WTC11 (cell line): ENCODE results near the gene CRK. TPM values are rescaled to one million over a fixed set of nuclear protein-coding genes. Genes with fewer than 3 reads are reported as not detected.
A peak's percentile ranks its signal among the peaks of the same experiment; 100 is the strongest.

ENCODE experiments used
- ATAC-seq: fragments of 200-7000 bp; cut with Tn5 transposase; 2 replicates; pipeline ENCODE4 v1.10.0; 2021; ENCODE audit warnings: mild to moderate bottlenecking, moderate library complexity
- CTCF ChIA-PET: fragments of 300-600 bp; sonication (Branson Sonifier 250); formaldehyde crosslinking; loops from one replicate; lab custom pipeline; 2021; ENCODE audit warnings: antibody characterized with exemption; lab: Charles Lee
- POLR2A ChIA-PET: fragments of 350-600 bp; sonication (Branson Sonifier 250); formaldehyde crosslinking; loops from one replicate; lab custom pipeline; 2021; ENCODE audit warnings: antibody characterized with exemption; lab: Charles Lee
- DNase-seq: peaks from one replicate; pipeline ENCODE4 v3.0.0; 2021; ENCODE audit warnings: low spot score
- H3K27ac Mint-ChIP-seq: 2 replicates; pipeline ENCODE4 v1.8.0; 2021; ENCODE audit warnings: mixed read lengths
- H3K27me3 Mint-ChIP-seq: 2 replicates; pipeline ENCODE4 v1.8.0; 2021; ENCODE audit warnings: low read depth, mild to moderate bottlenecking, moderate library complexity, mixed read lengths
- H3K36me3 Mint-ChIP-seq: 2 replicates; pipeline ENCODE4 v1.8.0; 2021; ENCODE audit warnings: mixed read lengths
- H3K4me1 Mint-ChIP-seq: 2 replicates; pipeline ENCODE4 v1.8.0; 2022; ENCODE audit warnings: mixed read lengths
- H3K4me3 Mint-ChIP-seq: 2 replicates; pipeline ENCODE4 v1.8.0; 2021; ENCODE audit warnings: mild to moderate bottlenecking, moderate library complexity, mixed read lengths
- H3K9me3 Mint-ChIP-seq: 2 replicates; pipeline ENCODE4 v1.8.0; 2021; ENCODE audit warnings: mixed read lengths
- CREM ChIP-seq: sonication (generic); formaldehyde crosslinking; IDR thresholded peaks from 2 replicates; pipeline ENCODE4 v1.8.1; 2022; ENCODE audit warnings: mild to moderate bottlenecking, missing genetic modification reagents, moderate library complexity
- E2F1 ChIP-seq: sonication (generic); formaldehyde crosslinking; IDR thresholded peaks from 2 replicates; pipeline ENCODE4 v1.8.0; 2022; ENCODE audit warnings: mild to moderate bottlenecking, missing genetic modification reagents
- HMGXB4 ChIP-seq: sonication (generic); formaldehyde crosslinking; IDR thresholded peaks from 2 replicates; pipeline ENCODE4 v1.8.1; 2023; ENCODE audit warnings: mild to moderate bottlenecking, moderate library complexity, missing genetic modification reagents
- KAT7 ChIP-seq: sonication (generic); formaldehyde crosslinking; IDR thresholded peaks from 2 replicates; pipeline ENCODE4 v1.8.1; 2023; ENCODE audit warnings: missing genetic modification reagents, mild to moderate bottlenecking, borderline replicate concordance
- PRDM15 ChIP-seq: sonication (generic); formaldehyde crosslinking; IDR thresholded peaks from 2 replicates; pipeline ENCODE4 v1.8.0; 2022; ENCODE audit warnings: missing genetic modification reagents
- RELA ChIP-seq: sonication (generic); formaldehyde crosslinking; IDR thresholded peaks from 2 replicates; pipeline ENCODE4 v1.8.1; 2022; ENCODE audit warnings: missing genetic modification reagents, mild to moderate bottlenecking, borderline replicate concordance
- SMAD4 ChIP-seq: sonication (generic); formaldehyde crosslinking; IDR thresholded peaks from 2 replicates; pipeline ENCODE4 v1.8.0; 2022; ENCODE audit warnings: mild to moderate bottlenecking, missing genetic modification reagents
- STAT6 ChIP-seq: sonication (generic); formaldehyde crosslinking; conservative IDR thresholded peaks from 2 replicates; pipeline ENCODE4 v1.8.1; 2023; ENCODE audit warnings: mild to moderate bottlenecking, low read depth, missing genetic modification reagents, moderate library complexity
- TEAD4 ChIP-seq: sonication (generic); formaldehyde crosslinking; IDR thresholded peaks from 2 replicates; pipeline ENCODE4 v1.8.0; 2022; ENCODE audit warnings: mild to moderate bottlenecking, missing genetic modification reagents
- ZNF512 ChIP-seq: sonication (generic); formaldehyde crosslinking; IDR thresholded peaks from 2 replicates; pipeline ENCODE4 v1.8.1; 2022; ENCODE audit warnings: missing genetic modification reagents, borderline replicate concordance
- total RNA-seq: library from RNA; stranded (reverse); gene quantifications from 3 replicates; pipeline ENCODE4 v1.2.3, GENCODE V29; 2021
- TF ChIP-seq, protein P1 (sequence below): fragments of 250-450 bp; sonication (Bioruptor Pico); IDR thresholded peaks from 2 replicates; pipeline ENCODE4 v1.9.0; 2021; ENCODE audit warnings: mild to moderate bottlenecking
- TF ChIP-seq, protein P2 (sequence below): sonication (generic); formaldehyde crosslinking; IDR thresholded peaks from 2 replicates; pipeline ENCODE4 v1.8.0; 2023; ENCODE audit warnings: missing genetic modification reagents
- TF ChIP-seq, protein P3 (sequence below): sonication (generic); formaldehyde crosslinking; IDR thresholded peaks from 2 replicates; pipeline ENCODE4 v1.8.1; 2023; ENCODE audit warnings: mild to moderate bottlenecking, missing genetic modification reagents, moderate library complexity
- TF ChIP-seq, protein P4 (sequence below): sonication (generic); formaldehyde crosslinking; IDR thresholded peaks from 2 replicates; pipeline ENCODE4 v1.8.1; 2022; ENCODE audit warnings: mild to moderate bottlenecking, missing genetic modification reagents, moderate library complexity, borderline replicate concordance

The CRK gene
- total RNA-seq, 1 experiment from 2014 or later = 45.2 TPM

DNA sequence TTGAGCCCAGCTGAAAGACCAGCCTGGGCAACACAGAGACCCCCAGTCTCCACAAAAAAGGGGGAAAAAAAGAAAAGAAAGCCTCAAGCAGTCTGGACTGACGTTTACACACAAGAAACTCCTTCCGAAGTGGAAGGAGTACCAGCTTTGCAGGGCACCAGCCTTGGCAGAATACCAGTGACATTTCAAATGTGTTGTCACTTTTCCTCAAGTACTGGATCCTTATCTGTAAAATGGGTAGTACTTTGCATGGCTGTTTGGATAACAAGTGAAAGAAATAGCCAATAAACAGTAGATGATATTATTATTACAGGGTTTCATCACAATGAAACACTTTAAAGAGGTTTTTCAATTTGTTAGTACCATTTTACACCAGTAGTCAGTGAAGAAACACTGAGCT is 70.2 kb downstream of the CRK start:
- Mint-ChIP-seq H3K4me1 (peaks cover 54% of the 10 kb centered on the region), H3K4me3 (no peak overlapping the region), H3K9me3 (no peaks in the 10 kb centered on the region), H3K27me3 (no peaks in the 10 kb centered on the region)
- ChIA-PET POLR2A (interaction anchor here (1.3 kb wide), 1 partner anchor 13 kb away, joined by 4 read pairs; no protein-coding TSS in a partner anchor), CTCF (interaction anchor here (10.1 kb wide), 1 partner anchor 20 kb away, joined by 102 read pairs; no protein-coding TSS in a partner anchor)
- no peak for DNase-seq
- no peak for ATAC-seq
- TF ChIP-seq STAT6 (CRISPR knock-in tag) (no peak), SMAD4 (CRISPR knock-in tag) (no peak), RELA (CRISPR knock-in tag) (no peak), E2F1 (no peak), KAT7 (no peak), PRDM15 (CRISPR knock-in tag) (no peak), CREM (CRISPR knock-in tag) (no peak), HMGXB4 (CRISPR knock-in tag) (no peak), ZNF512 (no peak), TEAD4 (no peak)
- TF ChIP-seq, protein P1, sequence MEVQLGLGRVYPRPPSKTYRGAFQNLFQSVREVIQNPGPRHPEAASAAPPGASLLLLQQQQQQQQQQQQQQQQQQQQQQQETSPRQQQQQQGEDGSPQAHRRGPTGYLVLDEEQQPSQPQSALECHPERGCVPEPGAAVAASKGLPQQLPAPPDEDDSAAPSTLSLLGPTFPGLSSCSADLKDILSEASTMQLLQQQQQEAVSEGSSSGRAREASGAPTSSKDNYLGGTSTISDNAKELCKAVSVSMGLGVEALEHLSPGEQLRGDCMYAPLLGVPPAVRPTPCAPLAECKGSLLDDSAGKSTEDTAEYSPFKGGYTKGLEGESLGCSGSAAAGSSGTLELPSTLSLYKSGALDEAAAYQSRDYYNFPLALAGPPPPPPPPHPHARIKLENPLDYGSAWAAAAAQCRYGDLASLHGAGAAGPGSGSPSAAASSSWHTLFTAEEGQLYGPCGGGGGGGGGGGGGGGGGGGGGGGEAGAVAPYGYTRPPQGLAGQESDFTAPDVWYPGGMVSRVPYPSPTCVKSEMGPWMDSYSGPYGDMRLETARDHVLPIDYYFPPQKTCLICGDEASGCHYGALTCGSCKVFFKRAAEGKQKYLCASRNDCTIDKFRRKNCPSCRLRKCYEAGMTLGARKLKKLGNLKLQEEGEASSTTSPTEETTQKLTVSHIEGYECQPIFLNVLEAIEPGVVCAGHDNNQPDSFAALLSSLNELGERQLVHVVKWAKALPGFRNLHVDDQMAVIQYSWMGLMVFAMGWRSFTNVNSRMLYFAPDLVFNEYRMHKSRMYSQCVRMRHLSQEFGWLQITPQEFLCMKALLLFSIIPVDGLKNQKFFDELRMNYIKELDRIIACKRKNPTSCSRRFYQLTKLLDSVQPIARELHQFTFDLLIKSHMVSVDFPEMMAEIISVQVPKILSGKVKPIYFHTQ (CRISPR knock-in tag) = no peak
- TF ChIP-seq, protein P2, sequence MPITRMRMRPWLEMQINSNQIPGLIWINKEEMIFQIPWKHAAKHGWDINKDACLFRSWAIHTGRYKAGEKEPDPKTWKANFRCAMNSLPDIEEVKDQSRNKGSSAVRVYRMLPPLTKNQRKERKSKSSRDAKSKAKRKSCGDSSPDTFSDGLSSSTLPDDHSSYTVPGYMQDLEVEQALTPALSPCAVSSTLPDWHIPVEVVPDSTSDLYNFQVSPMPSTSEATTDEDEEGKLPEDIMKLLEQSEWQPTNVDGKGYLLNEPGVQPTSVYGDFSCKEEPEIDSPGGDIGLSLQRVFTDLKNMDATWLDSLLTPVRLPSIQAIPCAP (CRISPR knock-in tag) = no peak
- TF ChIP-seq, protein P3, sequence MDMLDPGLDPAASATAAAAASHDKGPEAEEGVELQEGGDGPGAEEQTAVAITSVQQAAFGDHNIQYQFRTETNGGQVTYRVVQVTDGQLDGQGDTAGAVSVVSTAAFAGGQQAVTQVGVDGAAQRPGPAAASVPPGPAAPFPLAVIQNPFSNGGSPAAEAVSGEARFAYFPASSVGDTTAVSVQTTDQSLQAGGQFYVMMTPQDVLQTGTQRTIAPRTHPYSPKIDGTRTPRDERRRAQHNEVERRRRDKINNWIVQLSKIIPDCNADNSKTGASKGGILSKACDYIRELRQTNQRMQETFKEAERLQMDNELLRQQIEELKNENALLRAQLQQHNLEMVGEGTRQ (CRISPR knock-in tag) = no peak
- TF ChIP-seq, protein P4, sequence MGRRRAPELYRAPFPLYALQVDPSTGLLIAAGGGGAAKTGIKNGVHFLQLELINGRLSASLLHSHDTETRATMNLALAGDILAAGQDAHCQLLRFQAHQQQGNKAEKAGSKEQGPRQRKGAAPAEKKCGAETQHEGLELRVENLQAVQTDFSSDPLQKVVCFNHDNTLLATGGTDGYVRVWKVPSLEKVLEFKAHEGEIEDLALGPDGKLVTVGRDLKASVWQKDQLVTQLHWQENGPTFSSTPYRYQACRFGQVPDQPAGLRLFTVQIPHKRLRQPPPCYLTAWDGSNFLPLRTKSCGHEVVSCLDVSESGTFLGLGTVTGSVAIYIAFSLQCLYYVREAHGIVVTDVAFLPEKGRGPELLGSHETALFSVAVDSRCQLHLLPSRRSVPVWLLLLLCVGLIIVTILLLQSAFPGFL (CRISPR knock-in tag) = no peak
- TF ChIP-seq, all 79 proteins: peak for 0
- Mint-ChIP-seq H3K27ac (peak overlapping the region; percentile 62), H3K36me3 (peaks cover 11% of the 10 kb centered on the region; the same call in 1 of the 2 replicates)
